Breast epithelium (tissue), 4 donors: ENCODE measurements around the gene ATP7A. TPM values are rescaled to one million over a fixed set of nuclear protein-coding genes. Genes with fewer than 3 reads are reported as not detected.

Experiments used
- DNase-seq, 2 donors: peaks; one replicate each; pipeline ENCODE4 v3.0.0-alpha.2; 2019; ENCODE audit warnings: low spot score in 2 of 2
- H3K27ac ChIP-seq, 2 donors: fragments of 200-600 bp; sonication (generic) in 1 of 2; one replicate each; pipeline ENCODE4 v1.5.1; 2016 to 2019; ENCODE audit warnings: mild to moderate bottlenecking in 1 of 2
- H3K27me3 ChIP-seq, 2 donors: fragments of 200-600 bp; sonication (generic) in 1 of 2; one replicate each; pipeline versions ENCODE4 v1.5.1 to v1.6.0; 2017 to 2019; ENCODE audit warnings: control low read depth in 1 of 2, mild to moderate bottlenecking in 1 of 2
- H3K36me3 ChIP-seq: fragments of 200-600 bp; one replicate; pipeline ENCODE4 v1.5.1; 2019
- H3K4me1 ChIP-seq, 2 donors: fragments of 200-600 bp; sonication (generic); one replicate each; pipeline ENCODE4 v1.5.1; 2016 to 2019; ENCODE audit warnings: control low read depth in 1 of 2
- H3K4me3 ChIP-seq, 3 donors: fragments of 200-600 bp; sonication (generic); 1 replicate in 2 of 3; 2 replicates in 1 of 3; pipeline ENCODE4 v1.5.1; 2016 to 2019; ENCODE audit warnings: mild to moderate bottlenecking in 3 of 3, moderate library complexity in 2 of 3
- H3K9me3 ChIP-seq, 2 donors: fragments of 200-600 bp; sonication (generic) in 1 of 2; one replicate each; pipeline ENCODE4 v1.5.1; 2016 to 2019; ENCODE audit warnings: control low read depth in 1 of 2
- CTCF ChIP-seq, 3 donors: fragments of 450-650 bp; IDR thresholded peaks; one replicate each; pipeline ENCODE4 v1.5.1; 2016 to 2017; ENCODE audit warnings: antibody characterized with exemption in 3 of 3, mild to moderate bottlenecking in 3 of 3, moderate library complexity in 3 of 3
- POLR2A ChIP-seq: fragments of 450-650 bp; IDR thresholded peaks from one replicate; pipeline ENCODE4 v1.6.1; 2016; ENCODE audit warnings: antibody characterized with exemption, mild to moderate bottlenecking, moderate library complexity
- POLR2AphosphoS5 ChIP-seq, 3 donors: sonication (generic); formaldehyde crosslinking; IDR thresholded peaks; one replicate each; pipeline ENCODE4 v1.6.1; 2017; ENCODE audit warnings: antibody characterized with exemption in 3 of 3
- intact Hi-C: fragments of 100-400 bp; cut with DNase I; formaldehyde crosslinking; loops from one replicate; pipeline ENCODE4 v1.15.1; 2023; ENCODE audit warnings: low total_unique reads
- total RNA-seq, 3 donors: library from RNA; depleted of rRNA; stranded (reverse); fragments of >200 nt; gene quantifications; one replicate each; pipeline ENCODE4 v1.1.0, GENCODE V29; 2016

Gene ATP7A
- total RNA-seq, 3 donors from 2014 or later = 9.4 to 23.7 (median 16.4) TPM

GRCh38 chrX:77975755-77976154 lies 65.3 kb downstream of the ATP7A start:
- intact Hi-C loops = no loop called here
- TF ChIP-seq POLR2A (no peak), POLR2AphosphoS5 (IDR thresholded peaks at IDR 0.05) (no peak), CTCF (IDR thresholded peaks at IDR 0.05) (no peak)
- Histone ChIP-seq H3K27ac (no peak overlapping the region), H3K27me3 (peaks cover 0 to 3% of the 10 kb centered on the region in 2 donors), H3K4me1 (no peaks in the 10 kb centered on the region), H3K36me3 (no peaks in the 10 kb centered on the region), H3K4me3 (no peak overlapping the region), H3K9me3 (no peaks in the 10 kb centered on the region)
- no peak for DNase-seq

- H3K36me3 ChIP-seq = no peaks in the 10 kb centered on the region
Observed at GRCh38 chrX:77977095-77977494, 66.6 kb downstream of the ATP7A start.

GRCh38 chrX:77977518-77977917 lies 67.0 kb downstream of the ATP7A start:
- DNase-seq = no peak
- TF ChIP-seq POLR2AphosphoS5 (IDR thresholded peaks at IDR 0.05) (no peak), POLR2A (no peak), CTCF (IDR thresholded peaks at IDR 0.05) (no peak)
- no peaks in the 10 kb centered on the region for H3K36me3 ChIP-seq
- no peak overlapping the region for H3K4me3 ChIP-seq
- H3K27me3 ChIP-seq = peaks cover 0 to 3% of the 10 kb centered on the region in 2 donors
- no peak overlapping the region for H3K27ac ChIP-seq
- H3K4me1 ChIP-seq = no peaks in the 10 kb centered on the region
- intact Hi-C loops = no loop called here
- H3K9me3 ChIP-seq = no peaks in the 10 kb centered on the region

More at GRCh38 chrX:77977095-77977494, 66.6 kb downstream of the ATP7A start:
- Histone ChIP-seq H3K27ac (no peak overlapping the region), H3K4me3 (no peak overlapping the region), H3K9me3 (no peaks in the 10 kb centered on the region), H3K27me3 (peaks cover 0 to 3% of the 10 kb centered on the region in 2 donors), H3K4me1 (no peaks in the 10 kb centered on the region)
- no peak for DNase-seq
- intact Hi-C loops = no loop called here
- no peak for TF ChIP-seq POLR2AphosphoS5 (IDR thresholded peaks at IDR 0.05)
- no peak for TF ChIP-seq CTCF (IDR thresholded peaks at IDR 0.05)
- TF ChIP-seq POLR2A = no peak

- no peaks in the 10 kb centered on the region for H3K36me3 ChIP-seq
- intact Hi-C loops = no loop called here
- no peak overlapping the region for H3K27ac ChIP-seq
- H3K27me3 ChIP-seq = peaks cover 0 to 3% of the 10 kb centered on the region in 2 donors
- TF ChIP-seq CTCF (IDR thresholded peaks at IDR 0.05) = no peak
- TF ChIP-seq POLR2AphosphoS5 (IDR thresholded peaks at IDR 0.05) = no peak
- no peaks in the 10 kb centered on the region for H3K9me3 ChIP-seq
- no peaks in the 10 kb centered on the region for H3K4me1 ChIP-seq
- no peak for DNase-seq
- no peak overlapping the region for H3K4me3 ChIP-seq
Observed at GRCh38 chrX:77979870-77980269, 69.4 kb downstream of the ATP7A start.

- no peak overlapping the region for H3K4me3 ChIP-seq
- no peaks in the 10 kb centered on the region for H3K27me3 ChIP-seq
- no peak overlapping the region for H3K27ac ChIP-seq
- no peaks in the 10 kb centered on the region for H3K9me3 ChIP-seq
- DNase-seq = no peak
- TF ChIP-seq POLR2A (no peak), POLR2AphosphoS5 (IDR thresholded peaks at IDR 0.05) (no peak), CTCF (IDR thresholded peaks at IDR 0.05) (no peak)
- intact Hi-C loops = no loop called here
- H3K4me1 ChIP-seq = no peaks in the 10 kb centered on the region
- H3K36me3 ChIP-seq = no peaks in the 10 kb centered on the region
Observed at GRCh38 chrX:78011846-78012245, 101.4 kb downstream of the ATP7A start.
